ENCODE results near the gene KLHL35. TPM values are rescaled to one million over a fixed set of nuclear protein-coding genes. Genes with fewer than 3 reads are reported as not detected.
A peak's percentile ranks its signal among the peaks of the same experiment; 100 is the strongest.

The KLHL35 gene
- total RNA-seq, 4 donors from 2014 or later: 0.17 to 0.42 (median 0.29) TPM; not detected in 1

DNA sequence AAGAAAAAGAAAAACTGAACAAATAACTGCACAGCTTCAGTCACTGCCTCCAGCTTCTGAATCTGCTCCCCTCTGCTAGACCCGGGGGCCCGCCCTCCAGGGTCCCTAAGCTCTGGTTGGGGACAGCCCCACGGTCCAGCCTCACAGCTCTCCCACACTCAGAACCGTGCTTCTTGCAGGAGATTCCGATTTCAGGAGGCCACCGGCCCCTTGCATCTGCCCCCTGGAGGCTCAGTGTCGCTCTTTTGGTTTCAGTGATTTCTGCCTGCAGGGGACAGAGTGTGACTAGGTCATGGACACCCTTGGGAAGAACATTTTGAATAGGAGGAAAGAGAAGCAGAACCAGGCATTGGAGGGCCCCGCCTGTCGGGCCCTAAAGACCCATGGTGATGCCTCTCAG, 56.8 kb downstream of the KLHL35 start:
- H3K9me3 ChIP-seq: no peaks in the 10 kb centered on the region
- no peak for DNase-seq (ENCODE audit: extremely low spot score)
- peaks cover under 1 to 38% (median 31%) of the 10 kb centered on the region in 4 donors for H3K4me1 ChIP-seq
- WGBS: 83% methylated on average over 9 of the region's 9 CpGs
- H3K4me3 ChIP-seq: no peak overlapping the region
- TF ChIP-seq POLR2AphosphoS5 (IDR thresholded peaks at IDR 0.05): no peak
- TF ChIP-seq EP300 (IDR thresholded peaks at IDR 0.05): no peak
- TF ChIP-seq, protein P1, sequence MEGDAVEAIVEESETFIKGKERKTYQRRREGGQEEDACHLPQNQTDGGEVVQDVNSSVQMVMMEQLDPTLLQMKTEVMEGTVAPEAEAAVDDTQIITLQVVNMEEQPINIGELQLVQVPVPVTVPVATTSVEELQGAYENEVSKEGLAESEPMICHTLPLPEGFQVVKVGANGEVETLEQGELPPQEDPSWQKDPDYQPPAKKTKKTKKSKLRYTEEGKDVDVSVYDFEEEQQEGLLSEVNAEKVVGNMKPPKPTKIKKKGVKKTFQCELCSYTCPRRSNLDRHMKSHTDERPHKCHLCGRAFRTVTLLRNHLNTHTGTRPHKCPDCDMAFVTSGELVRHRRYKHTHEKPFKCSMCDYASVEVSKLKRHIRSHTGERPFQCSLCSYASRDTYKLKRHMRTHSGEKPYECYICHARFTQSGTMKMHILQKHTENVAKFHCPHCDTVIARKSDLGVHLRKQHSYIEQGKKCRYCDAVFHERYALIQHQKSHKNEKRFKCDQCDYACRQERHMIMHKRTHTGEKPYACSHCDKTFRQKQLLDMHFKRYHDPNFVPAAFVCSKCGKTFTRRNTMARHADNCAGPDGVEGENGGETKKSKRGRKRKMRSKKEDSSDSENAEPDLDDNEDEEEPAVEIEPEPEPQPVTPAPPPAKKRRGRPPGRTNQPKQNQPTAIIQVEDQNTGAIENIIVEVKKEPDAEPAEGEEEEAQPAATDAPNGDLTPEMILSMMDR (IDR thresholded peaks at IDR 0.05): no peak
- TF ChIP-seq POLR2A (IDR thresholded peaks at IDR 0.05; ENCODE audit: low read depth): no peak
- H3K27me3 ChIP-seq: no peaks in the 10 kb centered on the region
- H3K27ac ChIP-seq (replicated peaks in 1 of 4): no peak overlapping the region
- intact Hi-C loops (cut with DNase I): no loop called here
- H3K36me3 ChIP-seq: no peaks in the 10 kb centered on the region

DNA sequence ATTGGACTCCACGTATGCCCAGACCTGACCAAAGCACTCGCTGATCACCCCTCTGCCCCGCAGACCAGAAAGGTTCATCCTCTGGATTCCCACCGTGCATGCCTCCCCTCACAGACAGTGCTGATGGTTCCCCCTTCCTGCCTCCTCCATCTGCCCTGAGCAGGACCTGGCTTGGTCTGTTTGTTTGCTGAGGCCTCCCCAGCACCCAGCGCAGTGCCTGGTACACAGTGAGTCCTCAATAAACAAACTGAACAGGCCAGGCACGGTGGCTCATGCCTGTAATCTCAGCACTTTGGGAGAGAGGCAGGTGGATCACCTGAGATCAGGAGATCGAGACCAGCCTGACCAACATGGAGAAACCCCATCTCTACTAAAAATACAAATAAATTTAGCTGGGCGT, 57.4 kb downstream of the KLHL35 start:
- intact Hi-C loops (cut with DNase I): no loop called here
- TF ChIP-seq POLR2AphosphoS5 (IDR thresholded peaks at IDR 0.05) (no peak), EP300 (IDR thresholded peaks at IDR 0.05) (no peak), POLR2A (IDR thresholded peaks at IDR 0.05; ENCODE audit: low read depth) (no peak)
- TF ChIP-seq, protein P1 (IDR thresholded peaks at IDR 0.05): no peak
- Histone ChIP-seq H3K27me3 (no peaks in the 10 kb centered on the region), H3K27ac (replicated peaks in 1 of 4) (no peak overlapping the region), H3K9me3 (no peaks in the 10 kb centered on the region), H3K4me3 (no peak overlapping the region), H3K4me1 (peaks cover 0 to 32% (median 26%) of the 10 kb centered on the region in 4 donors), H3K36me3 (no peaks in the 10 kb centered on the region)
- DNase-seq (ENCODE audit: extremely low spot score): no peak
- WGBS: 91% methylated on average over 7 of the region's 8 CpGs

DNA sequence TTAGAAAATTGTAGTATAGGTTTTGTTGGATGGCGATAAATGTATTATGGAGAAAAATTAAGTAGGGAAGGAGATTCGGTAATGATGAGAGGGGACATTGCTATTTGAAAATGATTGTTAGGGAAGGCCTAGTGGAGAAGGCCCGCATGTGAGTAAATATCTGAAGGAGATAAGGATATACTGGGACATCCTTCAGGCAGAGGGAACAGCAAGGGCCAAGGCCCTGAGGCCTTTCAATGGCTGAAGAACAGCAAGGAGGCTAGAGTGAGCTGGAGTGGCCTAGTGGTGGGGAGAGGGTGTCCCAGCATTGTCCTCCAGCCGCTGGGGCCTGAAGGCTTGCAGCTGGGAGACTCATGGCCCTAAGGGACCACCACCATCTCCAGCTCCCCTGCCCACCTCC, 58.4 kb downstream of the KLHL35 start:
- Histone ChIP-seq H3K27me3 (no peaks in the 10 kb centered on the region), H3K9me3 (no peaks in the 10 kb centered on the region), H3K4me1 (peaks cover 0 to 22% (median 20%) of the 10 kb centered on the region in 4 donors), H3K4me3 (no peak overlapping the region), H3K36me3 (no peaks in the 10 kb centered on the region), H3K27ac (replicated peaks in 1 of 4) (no peak overlapping the region)
- WGBS: 94% methylated on average over 4 of the region's 4 CpGs
- TF ChIP-seq EP300 (IDR thresholded peaks at IDR 0.05): no peak
- TF ChIP-seq, protein P1 (IDR thresholded peaks at IDR 0.05): no peak
- TF ChIP-seq POLR2A (IDR thresholded peaks at IDR 0.05; ENCODE audit: low read depth): no peak
- no peak for TF ChIP-seq POLR2AphosphoS5 (IDR thresholded peaks at IDR 0.05)
- intact Hi-C loops (cut with DNase I): no loop called here
- DNase-seq (ENCODE audit: extremely low spot score): no peak

DNA sequence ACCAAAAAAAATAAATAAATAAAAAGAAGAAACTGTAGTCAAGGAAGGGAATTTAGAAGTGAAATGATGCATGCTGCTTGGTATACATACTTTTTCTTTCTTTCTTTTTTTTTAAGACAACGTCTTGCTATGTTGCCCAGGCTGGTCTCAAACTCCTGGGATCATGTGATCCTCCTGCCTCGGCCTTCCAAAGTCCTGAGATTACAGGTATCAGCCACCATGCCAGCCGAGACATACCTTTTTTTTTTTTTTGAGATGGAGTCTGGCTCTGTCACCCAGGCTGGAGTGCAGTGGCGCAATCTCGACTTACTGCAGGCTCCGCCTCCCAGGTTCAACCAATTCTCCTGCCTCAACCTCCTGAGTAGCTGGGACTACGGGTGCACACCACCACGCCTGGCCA, 59.8 kb downstream of the KLHL35 start:
- no peak overlapping the region for H3K4me3 ChIP-seq
- H3K36me3 ChIP-seq: no peaks in the 10 kb centered on the region
- WGBS: 89% methylated on average over 8 of the region's 8 CpGs
- intact Hi-C loops (cut with DNase I): no loop called here
- peak overlapping the region in 3 of 4 donors; percentile 62 to 77 (median 74) for H3K27ac ChIP-seq (replicated peaks in 1 of 4)
- H3K9me3 ChIP-seq: peaks cover 0 to 7% (median 3%) of the 10 kb centered on the region in 4 donors
- DNase-seq (ENCODE audit: extremely low spot score): no peak
- peaks cover 0 to 20% (median 19%) of the 10 kb centered on the region in 4 donors for H3K4me1 ChIP-seq
- no peaks in the 10 kb centered on the region for H3K27me3 ChIP-seq
- TF ChIP-seq EP300 (IDR thresholded peaks at IDR 0.05) (no peak), POLR2AphosphoS5 (IDR thresholded peaks at IDR 0.05) (no peak), POLR2A (IDR thresholded peaks at IDR 0.05; ENCODE audit: low read depth) (no peak)
- TF ChIP-seq, protein P1 (IDR thresholded peaks at IDR 0.05): no peak

Small RNA genes within 50 kb of the gene (small RNA-seq; reads per million reads assigned to genes)
- gene SNORD15A: 0 reads per million in 3 donors
- gene SNORD15B: 72.7 to 90.3 (median 75.9) reads per million in 3 donors

Other genes with a start within 250 kb of the KLHL35 start
- under 1 TPM in 3 of 4 donors, not detected in 1; 0.26 to 0.40 (median 0.33) TPM for gene TPBGL, start 192.4 kb downstream of the KLHL35 start, total RNA-seq
- 100 to 1,000 TPM in 1 of 4 donors, 10 to 100 TPM in 3; 41.1 to 102 (median 76.7) TPM for gene ARRB1, start 81.5 kb downstream of the KLHL35 start, total RNA-seq
- gene RPS3, start 33.7 kb downstream of the KLHL35 start, total RNA-seq: 1,000 to 10,000 TPM in 3 of 4 donors, 100 to 1,000 TPM in 1; 879 to 1,878 (median 1,387) TPM
- gene GDPD5, start 92.7 kb upstream of the KLHL35 start, total RNA-seq: 1 to 10 TPM; 5.1 to 9.3 (median 8.4) TPM
- 100 to 1,000 TPM; 162 to 270 (median 219) TPM for gene SERPINH1, start 129.1 kb upstream of the KLHL35 start, total RNA-seq
- 10 to 100 TPM; 20.7 to 43.8 (median 30.5) TPM for gene MAP6, start 235.8 kb upstream of the KLHL35 start, total RNA-seq